PC-3 (cell line): ENCODE measurements around the gene STK24. TPM values are rescaled to one million over a fixed set of nuclear protein-coding genes. Genes with fewer than 3 reads are reported as not detected.

Source experiments
- ATAC-seq: fragments of 200-7000 bp; cut with Tn5 transposase; 2 replicates; pipeline ENCODE4 v1.9.1; 2020; ENCODE audit warnings: mild to moderate bottlenecking, moderate library complexity
- BruUV-seq: library from RNA; stranded (reverse); fragments of 400-500 nt; replicated peaks from 2 replicates; lab custom pipeline; 2021; lab: Mats Ljungman, UMichigan
- CTCF ChIA-PET: fragments of 300-600 bp; sonication (Branson Sonifier 250); formaldehyde crosslinking; loops from one replicate; lab custom pipeline; 2022; ENCODE audit warnings: antibody characterized with exemption; lab: Charles Lee
- POLR2A ChIA-PET: fragments of 300-600 bp; sonication (Branson Sonifier 250); formaldehyde crosslinking; loops from one replicate; lab custom pipeline; 2022; ENCODE audit warnings: antibody characterized with exemption; ENCODE audit not compliant: unreplicated experiment; lab: Charles Lee
- DNase-seq: peaks from one replicate; pipeline ENCODE4 v3.0.0-alpha.2; 2015
- H2AFZ ChIP-seq: fragments of 300-600 bp; sonication (generic); 2 replicates; pipeline ENCODE4 v1.6.0; 2016; ENCODE audit warnings: antibody characterized with exemption, low read length
- H3F3A ChIP-seq: fragments of 300-600 bp; sonication (generic); one replicate; pipeline ENCODE4 v1.6.0; 2017; ENCODE audit warnings: antibody characterized with exemption, low read length, control low read depth, mild to moderate bottlenecking; ENCODE audit not compliant: unreplicated experiment
- H3K27ac ChIP-seq: fragments of 300-600 bp; sonication (generic); 2 replicates; pipeline ENCODE4 v1.5.1; 2016; ENCODE audit warnings: mild to moderate bottlenecking, low read length
- H3K27me3 ChIP-seq: fragments of 300-600 bp; sonication (generic); 2 replicates; pipeline ENCODE4 v1.6.1; 2016; ENCODE audit warnings: low read length, mixed read lengths
- H3K36me3 ChIP-seq: fragments of 300-600 bp; sonication (generic); 2 replicates; pipeline ENCODE4 v1.6.1; 2016; ENCODE audit warnings: low read depth, mixed run types, low read length, mixed read lengths
- H3K4me1 ChIP-seq: fragments of 300-600 bp; sonication (generic); 2 replicates; pipeline ENCODE4 v1.5.1; 2016; ENCODE audit warnings: low read length; ENCODE audit not compliant: insufficient read depth
- H3K4me2 ChIP-seq: fragments of 300-600 bp; sonication (generic); 2 replicates; pipeline ENCODE4 v1.6.0; 2016; ENCODE audit warnings: low read length
- H3K4me3 ChIP-seq: fragments of 300-600 bp; sonication (generic); 2 replicates; pipeline ENCODE4 v1.5.1; 2016; ENCODE audit warnings: mild to moderate bottlenecking, low read length, mixed read lengths
- H3K79me2 ChIP-seq: fragments of 300-600 bp; sonication (generic); 2 replicates; pipeline ENCODE4 v1.6.1; 2017; ENCODE audit warnings: low read length, mixed read lengths
- H3K9ac ChIP-seq: fragments of 300-600 bp; sonication (generic); 2 replicates; pipeline ENCODE4 v1.6.0; 2016; ENCODE audit warnings: mild to moderate bottlenecking, low read length
- H3K9me2 ChIP-seq: fragments of 300-600 bp; sonication (generic); replicated peaks from 2 replicates; pipeline ENCODE4 v1.6.1; 2016; ENCODE audit warnings: mixed run types, low read length, mixed read lengths
- H3K9me3 ChIP-seq: fragments of 300-600 bp; sonication (generic); 2 replicates; pipeline ENCODE4 v1.6.1; 2016; ENCODE audit warnings: low read length, mixed read lengths
- H4K20me1 ChIP-seq: fragments of 300-600 bp; sonication (generic); 2 replicates; pipeline ENCODE4 v1.6.1; 2016; ENCODE audit warnings: low read length, mixed read lengths
- CTCF ChIP-seq: fragments of 300-600 bp; sonication (generic); conservative IDR thresholded peaks from 2 replicates; pipeline ENCODE4 v1.5.1; 2017; ENCODE audit warnings: antibody characterized with exemption, low read depth, mild to moderate bottlenecking, low read length
- EZH2 ChIP-seq: fragments of 300-600 bp; sonication (generic); IDR thresholded peaks from one replicate; pipeline ENCODE4 v1.6.1; 2017; ENCODE audit warnings: antibody characterized with exemption, mild to moderate bottlenecking, low read length; ENCODE audit not compliant: unreplicated experiment
- EZH2phosphoT487 ChIP-seq: fragments of 300-600 bp; sonication (generic); IDR thresholded peaks from 2 replicates; pipeline ENCODE4 v1.6.1; 2018; ENCODE audit warnings: mild to moderate bottlenecking, antibody characterized with exemption, low read length, borderline replicate concordance
- intact Hi-C: fragments of 100-400 bp; cut with micrococcal nuclease; formaldehyde crosslinking; loops from 2 replicates; pipeline ENCODE4 v1.9.0; 2023
- total RNA-seq: library from RNA; depleted of rRNA; stranded (reverse); fragments of >200 nt; gene quantifications from 2 replicates; pipeline ENCODE4 v1.2.3, GENCODE V29; 2014

STK24 gene
- total RNA-seq, 1 experiment from 2014 or later = 52.4 TPM

DNA sequence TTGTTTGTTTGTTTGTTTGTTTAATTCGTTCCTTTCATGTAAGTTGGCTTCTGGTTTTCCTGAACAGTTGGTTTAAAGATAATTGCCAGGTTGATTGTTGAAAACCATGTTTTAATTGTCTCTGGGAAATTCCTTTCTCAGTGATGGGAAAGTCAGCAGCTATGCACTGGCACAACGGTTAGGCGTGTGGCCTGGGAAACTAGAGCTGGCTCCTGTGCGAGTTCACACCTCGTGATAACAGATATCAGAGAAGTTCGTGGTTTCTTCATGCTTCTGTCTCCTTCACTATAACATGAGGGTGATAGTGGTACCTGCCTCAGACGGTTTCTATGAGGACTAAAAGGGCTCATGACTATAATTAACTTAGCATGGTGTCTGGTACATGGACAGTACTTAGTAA is 153.5 kb downstream of the STK24 start:
- Histone ChIP-seq H3K9ac (no peak overlapping the region), H3K4me2 (no peak overlapping the region), H3K27me3 (no peaks in the 10 kb centered on the region), H3K36me3 (no peaks in the 10 kb centered on the region), H2AFZ (no peak overlapping the region), H4K20me1 (no peaks in the 10 kb centered on the region), H3K79me2 (no peaks in the 10 kb centered on the region), H3F3A (no peaks in the 10 kb centered on the region), H3K9me3 (no peaks in the 10 kb centered on the region), H3K4me3 (no peak overlapping the region), H3K27ac (no peak overlapping the region), H3K9me2 (no peaks in the 10 kb centered on the region), H3K4me1 (no peaks in the 10 kb centered on the region)
- intact Hi-C loops = no loop called here
- POLR2A ChIA-PET = no interaction called here
- ATAC-seq (no peak), DNase-seq (no peak)
- TF ChIP-seq EZH2phosphoT487 (no peak), CTCF (no peak), EZH2 (no peak)
- CTCF ChIA-PET = no interaction called here
- no TSS peak for BruUV-seq

DNA sequence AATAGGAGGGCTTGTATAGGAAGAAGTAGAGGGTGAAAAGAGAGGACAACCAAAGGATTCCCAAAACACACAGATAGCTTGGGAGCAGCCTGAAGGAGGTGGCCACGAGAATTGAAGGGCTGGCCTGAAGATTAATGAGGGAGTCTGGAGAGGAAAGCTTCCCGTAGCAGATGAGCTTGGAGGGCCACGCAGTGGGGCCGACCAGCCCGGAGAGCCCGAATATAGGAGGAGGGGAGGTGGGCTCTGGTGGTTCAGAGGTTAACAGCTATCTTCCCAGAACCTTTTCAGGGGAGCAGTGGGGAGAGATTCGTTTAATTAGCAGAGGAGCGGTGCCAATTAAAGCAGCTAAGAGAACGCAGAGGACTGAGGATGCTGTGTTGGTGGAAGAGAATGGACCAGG is 154.9 kb downstream of the STK24 start:
- no peak overlapping the region for H3K4me3 ChIP-seq
- H2AFZ ChIP-seq = no peak overlapping the region
- no peak overlapping the region for H3K4me2 ChIP-seq
- H3K36me3 ChIP-seq = no peaks in the 10 kb centered on the region
- ATAC-seq = no peak
- no peaks in the 10 kb centered on the region for H3K27me3 ChIP-seq
- ChIA-PET CTCF (no interaction called here), POLR2A (no interaction called here)
- H3K79me2 ChIP-seq = no peaks in the 10 kb centered on the region
- no TSS peak for BruUV-seq
- no peak for TF ChIP-seq EZH2
- TF ChIP-seq CTCF = no peak
- no peak for TF ChIP-seq EZH2phosphoT487
- peaks cover 2% of the 10 kb centered on the region for H3K4me1 ChIP-seq
- H3K27ac ChIP-seq = no peak overlapping the region
- DNase-seq = no peak
- H3K9me2 ChIP-seq = no peaks in the 10 kb centered on the region
- no peaks in the 10 kb centered on the region for H4K20me1 ChIP-seq
- intact Hi-C loops = no loop called here
- H3F3A ChIP-seq = no peaks in the 10 kb centered on the region
- no peak overlapping the region for H3K9ac ChIP-seq
- H3K9me3 ChIP-seq = no peaks in the 10 kb centered on the region

- Histone ChIP-seq H3K9ac (no peak overlapping the region), H3K4me3 (no peak overlapping the region), H3K9me3 (no peaks in the 10 kb centered on the region), H3F3A (peaks cover 5% of the 10 kb centered on the region), H3K27ac (no peak overlapping the region), H3K36me3 (no peaks in the 10 kb centered on the region), H3K27me3 (no peaks in the 10 kb centered on the region), H3K4me1 (peaks cover 13% of the 10 kb centered on the region), H3K79me2 (no peaks in the 10 kb centered on the region), H3K4me2 (no peak overlapping the region), H4K20me1 (no peaks in the 10 kb centered on the region), H2AFZ (no peak overlapping the region), H3K9me2 (no peaks in the 10 kb centered on the region)
- DNase-seq (no peak), ATAC-seq (no peak)
- POLR2A ChIA-PET = no interaction called here
- CTCF ChIA-PET = no interaction called here
- no peak for TF ChIP-seq EZH2phosphoT487
- no peak for TF ChIP-seq EZH2
- no peak for TF ChIP-seq CTCF
- BruUV-seq = no TSS peak
- intact Hi-C loops = no loop called here
These were observed 156.2 kb downstream of the STK24 start for GRCh38 chr13:98420554-98421175.
